ENCODE measurements around the gene POLE2. TPM values are rescaled to one million over a fixed set of nuclear protein-coding genes. Genes with fewer than 3 reads are reported as not detected.
"Not testable (repeated sequence)": the region's sequence is repeated elsewhere in the genome, so short reads cannot be mapped to it uniquely, and the experiment has no call there.

The POLE2 gene
- total RNA-seq, 1 experiment from 2014 or later, result 17.4 TPM

- BruUV-seq (replicated peaks), result no TSS peak
- ChIA-PET CTCF (interaction anchor here (0.7 kb wide), 2 partner anchors 34 to 275 kb away, joined by 3 to 12 read pairs; no protein-coding TSS in a partner anchor), POLR2A (interaction anchor here (0.7 kb wide), 2 partner anchors 241 to 380 kb away, joined by 8 to 17 read pairs; no protein-coding TSS in a partner anchor)
- peak within 1 kb of the TSS; percentile 97 for H3K27ac ChIP-seq (ENCODE audit: low read length)
- H3K4me1 ChIP-seq (ENCODE audit: control insufficient read depth, insufficient read depth, low read length), result peaks cover 18% of the 10 kb centered on the region
- no peaks in the 10 kb centered on the region for H3K9me3 ChIP-seq (ENCODE audit: control insufficient read depth, insufficient read depth, low read depth, low read length)
- peaks cover 18% of the 10 kb centered on the region for H3K36me3 ChIP-seq (ENCODE audit: control insufficient read depth, insufficient read depth, low read length)
- TF ChIP-seq REST (IDR thresholded peaks at IDR 0.05; ENCODE audit: insufficient read depth in 1 of 2, low read depth in 2 of 2, low read length in 1 of 2) (0 out of 4 replicates have a peak, but pooled peaks of 1 of the 2 experiments have one; percentile 14), TCF7L2 (IDR thresholded peaks at IDR 0.05; ENCODE audit: low read depth, low read length) (no peak), POLR2AphosphoS5 (IDR thresholded peaks at IDR 0.05; ENCODE audit: low read depth, low read length) (peak; percentile 93), SIN3A (IDR thresholded peaks at IDR 0.05; ENCODE audit: borderline replicate concordance, insufficient read depth, low read depth, low read length) (peak; percentile 74; the same call in 1 of the 2 replicates)
- TF ChIP-seq, protein P1, sequence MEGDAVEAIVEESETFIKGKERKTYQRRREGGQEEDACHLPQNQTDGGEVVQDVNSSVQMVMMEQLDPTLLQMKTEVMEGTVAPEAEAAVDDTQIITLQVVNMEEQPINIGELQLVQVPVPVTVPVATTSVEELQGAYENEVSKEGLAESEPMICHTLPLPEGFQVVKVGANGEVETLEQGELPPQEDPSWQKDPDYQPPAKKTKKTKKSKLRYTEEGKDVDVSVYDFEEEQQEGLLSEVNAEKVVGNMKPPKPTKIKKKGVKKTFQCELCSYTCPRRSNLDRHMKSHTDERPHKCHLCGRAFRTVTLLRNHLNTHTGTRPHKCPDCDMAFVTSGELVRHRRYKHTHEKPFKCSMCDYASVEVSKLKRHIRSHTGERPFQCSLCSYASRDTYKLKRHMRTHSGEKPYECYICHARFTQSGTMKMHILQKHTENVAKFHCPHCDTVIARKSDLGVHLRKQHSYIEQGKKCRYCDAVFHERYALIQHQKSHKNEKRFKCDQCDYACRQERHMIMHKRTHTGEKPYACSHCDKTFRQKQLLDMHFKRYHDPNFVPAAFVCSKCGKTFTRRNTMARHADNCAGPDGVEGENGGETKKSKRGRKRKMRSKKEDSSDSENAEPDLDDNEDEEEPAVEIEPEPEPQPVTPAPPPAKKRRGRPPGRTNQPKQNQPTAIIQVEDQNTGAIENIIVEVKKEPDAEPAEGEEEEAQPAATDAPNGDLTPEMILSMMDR (IDR thresholded peaks at IDR 0.05), result no peak; the same call in 1 of the 2 replicates
- intact Hi-C loops (cut with micrococcal nuclease; ENCODE audit: unreplicated experiment) (no loop called here), in situ Hi-C loops (cut with HindIII; ENCODE audit: low pct_unique_long_range_greater_than_20kb, low sequenced_read_pairs) (no loop called here)
- DNase-seq (ENCODE audit: low read depth, low spot score) (peak; percentile 91), ATAC-seq (peak; percentile 96)
- H3K27me3 ChIP-seq (ENCODE audit: control insufficient read depth, insufficient read depth, low read length), result no peaks in the 10 kb centered on the region
- peak within 1 kb of the TSS; percentile 92 to 95 for H3K4me3 ChIP-seq (ENCODE audit: low read depth in 2 of 2, low read length in 2 of 2)
These were observed 67.6 kb downstream of the POLE2 start, which contains the start of the genes MGAT2 and RPL36AL for GRCh38 chr14:49620182-49621113. TSS of gene MGAT2 (plus strand) at chr14:49620799. CDS start at chr14:49621269, 470 bp downstream. TSS of gene RPL36AL (minus strand) at chr14:49620626. CDS start at chr14:49619104, 1,522 bp downstream.

DNA sequence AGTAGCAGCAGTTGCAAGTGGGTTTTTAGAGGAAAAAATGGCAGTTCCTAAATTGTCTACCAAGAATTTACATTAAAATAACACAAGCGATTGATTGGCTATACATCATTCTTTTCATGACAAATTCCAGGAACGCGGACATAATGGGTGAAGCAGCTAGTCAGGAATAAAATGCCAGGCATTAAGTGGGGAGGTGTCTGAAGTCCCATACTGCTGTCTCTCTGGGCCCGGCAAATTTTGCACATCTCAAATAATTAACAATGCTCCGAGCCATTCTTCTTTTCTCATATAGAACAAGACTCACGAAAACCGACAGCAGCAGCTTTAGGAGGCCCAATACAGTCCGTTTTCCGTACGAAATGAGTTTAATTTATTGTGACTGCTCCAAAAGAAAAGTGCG is 68.3 kb downstream of the POLE2 start:
- POLR2A ChIA-PET, result interaction anchor here (0.6 to 0.7 kb wide), 3 partner anchors 168 to 381 kb away, joined by 6 to 17 read pairs (median 8); no protein-coding TSS in a partner anchor
- DNase-seq (ENCODE audit: low read depth, low spot score), result no peak
- Histone ChIP-seq H3K9me3 (ENCODE audit: control insufficient read depth, insufficient read depth, low read depth, low read length) (no peaks in the 10 kb centered on the region), H3K36me3 (ENCODE audit: control insufficient read depth, insufficient read depth, low read length) (peaks cover 15% of the 10 kb centered on the region), H3K4me3 (ENCODE audit: low read depth in 2 of 2, low read length in 2 of 2) (peak overlapping the region; percentile 92 to 95), H3K27ac (ENCODE audit: low read length) (peak overlapping the region; percentile 97), H3K4me1 (ENCODE audit: control insufficient read depth, insufficient read depth, low read length) (peaks cover 18% of the 10 kb centered on the region), H3K27me3 (ENCODE audit: control insufficient read depth, insufficient read depth, low read length) (no peaks in the 10 kb centered on the region)
- in situ Hi-C loops (cut with HindIII; ENCODE audit: low pct_unique_long_range_greater_than_20kb, low sequenced_read_pairs), result no loop called here
- intact Hi-C loops (cut with micrococcal nuclease; ENCODE audit: unreplicated experiment), result no loop called here
- CTCF ChIA-PET, result interaction anchor here (0.7 kb wide), 2 partner anchors 35 to 275 kb away, joined by 3 to 12 read pairs; no protein-coding TSS in a partner anchor
- TF ChIP-seq, protein P1 (IDR thresholded peaks at IDR 0.05), result no peak
- no peak for TF ChIP-seq TCF7L2 (IDR thresholded peaks at IDR 0.05; ENCODE audit: low read depth, low read length)
- no peak for TF ChIP-seq POLR2AphosphoS5 (IDR thresholded peaks at IDR 0.05; ENCODE audit: low read depth, low read length)
- TF ChIP-seq REST (IDR thresholded peaks at IDR 0.05; ENCODE audit: insufficient read depth in 1 of 2, low read depth in 2 of 2, low read length in 1 of 2), result no peak
- no peak for TF ChIP-seq SIN3A (IDR thresholded peaks at IDR 0.05; ENCODE audit: borderline replicate concordance, insufficient read depth, low read depth, low read length)
- no peak for ATAC-seq
- BruUV-seq (replicated peaks), result TSS peak; percentile 94

- Histone ChIP-seq H3K27ac (ENCODE audit: low read length) (peak overlapping the region; percentile 97), H3K4me3 (ENCODE audit: low read depth in 2 of 2, low read length in 2 of 2) (peak overlapping the region; percentile 92 to 95), H3K4me1 (ENCODE audit: control insufficient read depth, insufficient read depth, low read length) (peaks cover 18% of the 10 kb centered on the region), H3K36me3 (ENCODE audit: control insufficient read depth, insufficient read depth, low read length) (peaks cover 17% of the 10 kb centered on the region)
- BruUV-seq (replicated peaks); intact Hi-C loops (cut with micrococcal nuclease; ENCODE audit: unreplicated experiment); ATAC-seq; H3K9me3 ChIP-seq (ENCODE audit: control insufficient read depth, insufficient read depth, low read depth, low read length); in situ Hi-C loops (cut with HindIII; ENCODE audit: low pct_unique_long_range_greater_than_20kb, low sequenced_read_pairs); DNase-seq (ENCODE audit: low read depth, low spot score); CTCF ChIA-PET; H3K27me3 ChIP-seq (ENCODE audit: control insufficient read depth, insufficient read depth, low read length): not testable (repeated sequence)
- POLR2A ChIA-PET, result interaction anchor here (0.6 kb wide), 1 partner anchor 169 kb away, joined by 6 read pairs; no protein-coding TSS in a partner anchor
These were observed 68.7 kb downstream of the POLE2 start for GRCh38 chr14:49619273-49619672.

Data from Panc1 (cell line).